Neural cell (in vitro differentiated cells): Measurements from ENCODE around the gene SMG6.

ENCODE experiments used
- EP300 ChIP-seq: fragments of 450-650 bp; conservative IDR thresholded peaks from 2 replicates; pipeline ENCODE4 v1.6.1; 2014; ENCODE audit warnings: antibody characterized with exemption, mild to moderate bottlenecking, moderate library complexity; ENCODE audit not compliant: poor library complexity, severe bottlenecking
- EZH2 ChIP-seq: fragments of 200-600, 300-800 bp; shearing (Covaris generic), sonication (generic); IDR thresholded peaks from 2 replicates; pipeline ENCODE4 v1.6.1; 2014; ENCODE audit warnings: antibody characterized with exemption, low read length, borderline replicate concordance, mild to moderate bottlenecking; ENCODE audit not compliant: insufficient read depth, poor library complexity, severe bottlenecking
- POLR2AphosphoS5 ChIP-seq: IDR thresholded peaks from 2 replicates; pipeline ENCODE4 v1.6.1; 2012
- RAD21 ChIP-seq: fragments of 450-650 bp; conservative IDR thresholded peaks from 2 replicates; pipeline ENCODE4 v1.6.1; 2014; ENCODE audit warnings: antibody characterized with exemption, mild to moderate bottlenecking, moderate library complexity
- TAF1 ChIP-seq: IDR thresholded peaks from 2 replicates; pipeline ENCODE4 v1.6.1; 2012; ENCODE audit warnings: low read depth
- TF ChIP-seq, protein P1 (sequence below): fragments of 450-650 bp; IDR thresholded peaks from 2 replicates; pipeline ENCODE4 v1.5.1; 2014; ENCODE audit warnings: antibody characterized with exemption, mild to moderate bottlenecking, moderate library complexity; ENCODE audit not compliant: poor library complexity, severe bottlenecking
- TF ChIP-seq, protein P2 (sequence below): IDR thresholded peaks from 2 replicates; pipeline ENCODE4 v1.6.1; 2012; ENCODE audit warnings: borderline replicate concordance

DNA sequence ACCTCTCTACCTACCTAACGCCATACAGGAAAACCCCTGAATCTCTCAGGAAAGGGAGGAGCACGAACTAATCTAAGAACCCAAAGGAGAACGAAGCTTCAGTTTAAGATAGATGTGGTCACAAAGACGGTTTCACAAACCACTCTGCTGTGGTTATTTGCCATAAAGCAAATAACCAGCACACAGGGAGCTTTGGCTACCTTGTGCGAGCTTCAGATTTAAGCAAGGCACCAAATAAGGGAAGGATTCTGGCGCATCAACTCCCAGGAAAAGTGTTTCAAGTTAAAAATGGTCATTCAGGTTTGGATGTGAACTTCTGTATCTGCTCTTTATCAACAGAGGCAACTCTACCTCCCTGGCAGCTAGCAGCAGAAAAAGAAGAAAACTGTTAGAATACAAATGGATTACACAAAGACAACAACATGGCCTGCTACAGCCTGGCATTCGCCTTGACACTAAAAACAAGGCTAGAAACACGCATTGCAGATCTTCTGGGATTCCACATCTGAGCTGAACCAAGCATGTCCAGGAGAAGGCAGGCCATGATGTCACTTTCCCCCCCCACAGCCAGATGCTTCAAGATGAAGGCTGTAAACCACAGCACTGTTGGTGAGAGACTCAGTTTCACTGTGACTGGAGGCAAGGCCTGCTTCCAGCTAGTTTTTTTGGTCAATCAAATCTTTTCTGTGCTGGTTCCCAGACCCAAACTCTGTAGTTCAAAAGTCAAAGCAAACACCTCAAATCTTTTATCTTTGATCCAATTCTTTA is 43.6 kb downstream of the SMG6 start:
- TF ChIP-seq EZH2 (no peak), POLR2AphosphoS5 (no peak), EP300 (no peak), TAF1 (no peak), RAD21 (no peak)
- TF ChIP-seq, protein P1, sequence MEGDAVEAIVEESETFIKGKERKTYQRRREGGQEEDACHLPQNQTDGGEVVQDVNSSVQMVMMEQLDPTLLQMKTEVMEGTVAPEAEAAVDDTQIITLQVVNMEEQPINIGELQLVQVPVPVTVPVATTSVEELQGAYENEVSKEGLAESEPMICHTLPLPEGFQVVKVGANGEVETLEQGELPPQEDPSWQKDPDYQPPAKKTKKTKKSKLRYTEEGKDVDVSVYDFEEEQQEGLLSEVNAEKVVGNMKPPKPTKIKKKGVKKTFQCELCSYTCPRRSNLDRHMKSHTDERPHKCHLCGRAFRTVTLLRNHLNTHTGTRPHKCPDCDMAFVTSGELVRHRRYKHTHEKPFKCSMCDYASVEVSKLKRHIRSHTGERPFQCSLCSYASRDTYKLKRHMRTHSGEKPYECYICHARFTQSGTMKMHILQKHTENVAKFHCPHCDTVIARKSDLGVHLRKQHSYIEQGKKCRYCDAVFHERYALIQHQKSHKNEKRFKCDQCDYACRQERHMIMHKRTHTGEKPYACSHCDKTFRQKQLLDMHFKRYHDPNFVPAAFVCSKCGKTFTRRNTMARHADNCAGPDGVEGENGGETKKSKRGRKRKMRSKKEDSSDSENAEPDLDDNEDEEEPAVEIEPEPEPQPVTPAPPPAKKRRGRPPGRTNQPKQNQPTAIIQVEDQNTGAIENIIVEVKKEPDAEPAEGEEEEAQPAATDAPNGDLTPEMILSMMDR = no peak
- TF ChIP-seq, protein P2, sequence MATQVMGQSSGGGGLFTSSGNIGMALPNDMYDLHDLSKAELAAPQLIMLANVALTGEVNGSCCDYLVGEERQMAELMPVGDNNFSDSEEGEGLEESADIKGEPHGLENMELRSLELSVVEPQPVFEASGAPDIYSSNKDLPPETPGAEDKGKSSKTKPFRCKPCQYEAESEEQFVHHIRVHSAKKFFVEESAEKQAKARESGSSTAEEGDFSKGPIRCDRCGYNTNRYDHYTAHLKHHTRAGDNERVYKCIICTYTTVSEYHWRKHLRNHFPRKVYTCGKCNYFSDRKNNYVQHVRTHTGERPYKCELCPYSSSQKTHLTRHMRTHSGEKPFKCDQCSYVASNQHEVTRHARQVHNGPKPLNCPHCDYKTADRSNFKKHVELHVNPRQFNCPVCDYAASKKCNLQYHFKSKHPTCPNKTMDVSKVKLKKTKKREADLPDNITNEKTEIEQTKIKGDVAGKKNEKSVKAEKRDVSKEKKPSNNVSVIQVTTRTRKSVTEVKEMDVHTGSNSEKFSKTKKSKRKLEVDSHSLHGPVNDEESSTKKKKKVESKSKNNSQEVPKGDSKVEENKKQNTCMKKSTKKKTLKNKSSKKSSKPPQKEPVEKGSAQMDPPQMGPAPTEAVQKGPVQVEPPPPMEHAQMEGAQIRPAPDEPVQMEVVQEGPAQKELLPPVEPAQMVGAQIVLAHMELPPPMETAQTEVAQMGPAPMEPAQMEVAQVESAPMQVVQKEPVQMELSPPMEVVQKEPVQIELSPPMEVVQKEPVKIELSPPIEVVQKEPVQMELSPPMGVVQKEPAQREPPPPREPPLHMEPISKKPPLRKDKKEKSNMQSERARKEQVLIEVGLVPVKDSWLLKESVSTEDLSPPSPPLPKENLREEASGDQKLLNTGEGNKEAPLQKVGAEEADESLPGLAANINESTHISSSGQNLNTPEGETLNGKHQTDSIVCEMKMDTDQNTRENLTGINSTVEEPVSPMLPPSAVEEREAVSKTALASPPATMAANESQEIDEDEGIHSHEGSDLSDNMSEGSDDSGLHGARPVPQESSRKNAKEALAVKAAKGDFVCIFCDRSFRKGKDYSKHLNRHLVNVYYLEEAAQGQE = no peak
